ENCODE results near the gene METTL3.
"Not testable (repeated sequence)": the region's sequence is repeated elsewhere in the genome, so short reads cannot be mapped to it uniquely, and the experiment has no call there.

The METTL3 gene

GRCh38 chr14:21510735-21511657, at the start of gene METTL3:
METTL3 (minus strand) TSS chr14:21511340; CDS start chr14:21511223, 117 bp downstream.
- DNase-seq, result peak; percentile 93

DNA sequence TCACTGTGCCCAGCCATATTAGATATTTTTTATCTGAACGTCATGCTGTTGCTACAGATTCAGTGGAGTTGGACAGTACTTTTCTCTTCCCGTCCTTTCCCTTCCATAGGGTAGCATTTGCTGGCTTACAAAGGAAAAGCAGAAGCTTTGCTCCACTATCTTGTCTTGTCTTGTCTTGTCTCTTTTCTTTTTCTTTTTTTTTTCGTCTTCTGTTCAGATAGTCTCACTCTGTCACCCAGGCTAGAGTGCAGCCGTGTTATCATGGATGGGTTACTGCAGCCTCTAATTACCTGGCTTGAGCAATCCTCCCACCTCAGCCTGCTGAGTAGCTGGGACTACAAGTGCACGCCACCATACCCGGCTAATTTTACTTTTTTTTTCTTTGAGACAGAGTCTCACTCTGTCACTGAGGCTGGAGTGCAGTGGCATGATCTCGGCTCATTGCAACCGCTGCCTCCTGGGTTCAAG, 47.6 kb upstream of the METTL3 start:
- DNase-seq, result no peak

DNA sequence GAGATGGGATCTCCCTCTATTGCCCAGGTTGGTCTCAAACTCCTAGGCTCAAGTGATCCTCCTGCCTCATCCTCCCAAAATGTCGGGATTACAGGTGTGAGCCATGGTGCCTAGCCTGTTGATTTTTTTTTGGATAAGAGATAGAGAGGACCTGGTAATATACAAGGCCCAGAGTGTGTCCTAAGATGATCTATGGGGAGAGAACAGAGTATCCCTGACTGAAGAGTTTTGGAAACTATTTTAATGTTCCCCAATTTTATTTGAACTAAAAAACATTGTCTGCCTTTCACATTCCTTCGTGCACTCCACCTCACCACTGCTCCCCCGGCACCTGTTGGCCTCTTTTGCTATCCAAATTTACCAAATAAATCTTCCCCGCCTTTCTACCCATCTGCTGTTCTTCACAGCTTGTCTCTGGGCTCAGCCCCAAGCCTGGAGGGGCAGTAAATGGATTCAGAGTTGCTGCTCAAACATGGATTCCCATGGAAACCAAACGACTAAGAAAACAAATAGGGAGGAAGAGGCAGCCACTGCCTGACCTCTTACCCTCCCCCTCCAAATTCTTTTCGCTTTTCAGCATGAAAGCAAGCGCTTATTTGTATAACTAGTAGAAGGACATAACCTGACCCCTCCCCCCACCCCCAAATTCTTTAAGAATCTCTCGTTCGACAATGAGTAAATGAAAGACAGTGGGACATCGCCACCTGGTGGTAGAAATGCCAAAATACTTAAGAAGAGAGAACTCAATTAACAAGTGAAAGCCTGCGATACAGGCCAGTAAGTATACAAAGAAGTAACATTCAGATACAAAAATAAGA, 46.2 kb upstream of the METTL3 start:
- peak; percentile 83 for DNase-seq

- no peak for DNase-seq
These were observed 45.4 kb upstream of the METTL3 start for GRCh38 chr14:21556378-21557083.

- DNase-seq, result no peak
These were observed 42.1 kb upstream of the METTL3 start for GRCh38 chr14:21553266-21553665.

DNA sequence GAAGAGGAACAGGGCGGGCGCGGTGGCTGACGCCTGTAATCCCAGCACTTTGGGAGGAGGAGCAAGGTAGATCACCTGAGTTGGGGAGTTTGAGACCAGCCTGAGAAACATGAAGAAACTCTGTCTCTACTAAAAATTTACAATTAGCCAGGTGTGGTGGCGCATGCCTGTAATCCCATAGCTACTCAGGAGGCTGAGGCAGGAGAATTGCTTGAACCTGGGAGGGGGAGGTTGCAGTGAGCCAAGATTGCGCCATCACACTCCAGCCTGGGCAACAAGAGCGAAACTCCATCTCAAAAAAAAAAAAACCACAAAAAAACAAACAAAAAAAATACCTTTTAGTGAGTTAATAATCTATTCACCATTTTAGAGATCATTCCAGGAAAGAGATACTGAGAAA, 33.4 kb upstream of the METTL3 start:
- DNase-seq, result not testable (repeated sequence)

- DNase-seq, result no peak
These were observed 32.8 kb upstream of the METTL3 start for GRCh38 chr14:21543963-21544362.

DNA sequence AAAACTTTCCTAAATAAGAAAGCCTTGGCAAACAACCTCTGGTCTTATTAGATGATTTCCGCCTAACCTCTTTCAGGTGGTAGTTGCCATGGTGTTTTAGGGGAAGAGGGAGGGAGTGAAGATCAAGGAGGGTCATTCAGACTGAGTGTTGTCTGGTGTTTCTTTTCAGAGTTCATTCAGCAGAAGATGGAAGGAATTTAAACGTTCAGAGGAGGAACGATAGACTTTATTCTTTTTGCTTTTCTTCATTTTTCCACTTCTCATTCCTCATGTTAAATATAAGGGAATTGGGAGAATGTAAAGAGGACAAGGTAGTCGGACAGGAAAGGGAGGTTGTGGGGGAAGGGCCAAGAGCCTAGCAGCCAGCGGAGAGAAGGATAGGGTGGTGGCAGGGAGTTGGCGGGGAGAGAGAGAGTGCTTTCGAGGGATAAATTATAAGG, 32.4 kb upstream of the METTL3 start:
- no peak for DNase-seq

GRCh38 chr14:21541413-21542074, 30.4 kb upstream of the METTL3 start:
- DNase-seq, result no peak

DNA sequence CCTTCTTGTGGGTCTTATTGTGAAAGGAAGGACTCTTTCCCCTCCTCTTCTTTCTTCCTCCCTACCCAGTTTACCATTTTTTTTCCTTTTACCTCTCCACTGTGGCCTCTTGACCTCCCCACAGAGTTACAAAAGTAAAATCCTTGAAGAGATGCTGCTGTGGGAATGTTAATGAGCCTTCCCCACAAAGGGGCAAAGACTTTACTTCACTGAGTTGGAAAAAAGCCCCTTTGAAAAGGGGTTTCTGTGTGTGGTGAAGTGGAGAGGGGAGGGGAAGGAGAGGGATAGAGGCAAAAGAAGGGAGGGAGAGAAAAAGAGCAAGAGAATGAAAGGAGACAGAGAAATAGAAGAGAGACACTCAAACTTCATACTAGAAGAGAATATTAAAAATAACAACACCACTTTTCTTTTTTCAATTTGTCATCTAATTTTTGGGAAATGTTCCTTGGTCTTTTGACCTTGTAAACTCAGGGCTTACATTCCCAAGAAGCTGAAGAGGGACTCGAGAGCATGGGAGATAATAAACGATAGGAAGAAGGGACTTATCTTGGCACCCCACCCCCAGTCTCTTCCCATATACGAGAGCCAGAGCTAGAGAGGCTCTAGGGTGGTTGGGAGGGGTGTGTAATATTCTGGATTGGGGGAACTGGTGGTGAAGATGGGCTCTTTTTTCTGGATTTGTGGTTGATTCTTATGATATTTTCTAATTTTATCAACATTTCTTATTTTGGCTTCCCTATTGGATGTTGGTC, 28.2 kb upstream of the METTL3 start:
- no peak for DNase-seq

DNA sequence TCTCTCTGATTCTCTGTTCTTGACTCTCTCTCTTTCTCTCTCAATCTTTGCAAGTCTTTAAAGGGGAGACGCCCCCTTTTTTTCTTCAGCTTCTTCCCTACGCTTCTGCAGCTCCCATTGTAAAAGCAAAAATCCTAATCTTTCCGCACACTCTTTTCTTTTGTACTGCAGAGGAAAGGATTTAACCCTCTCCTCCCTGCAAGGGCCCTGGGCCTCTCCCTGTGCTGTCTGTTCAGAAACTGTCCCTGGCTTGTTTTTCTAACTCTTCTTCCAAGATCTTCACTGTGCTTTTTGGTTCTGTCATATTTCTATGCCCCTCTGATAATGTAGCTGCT, 25.9 kb upstream of the METTL3 start:
- DNase-seq, result no peak

- DNase-seq, result no peak
These were observed 25.4 kb upstream of the METTL3 start for GRCh38 chr14:21536418-21537089.

DNA sequence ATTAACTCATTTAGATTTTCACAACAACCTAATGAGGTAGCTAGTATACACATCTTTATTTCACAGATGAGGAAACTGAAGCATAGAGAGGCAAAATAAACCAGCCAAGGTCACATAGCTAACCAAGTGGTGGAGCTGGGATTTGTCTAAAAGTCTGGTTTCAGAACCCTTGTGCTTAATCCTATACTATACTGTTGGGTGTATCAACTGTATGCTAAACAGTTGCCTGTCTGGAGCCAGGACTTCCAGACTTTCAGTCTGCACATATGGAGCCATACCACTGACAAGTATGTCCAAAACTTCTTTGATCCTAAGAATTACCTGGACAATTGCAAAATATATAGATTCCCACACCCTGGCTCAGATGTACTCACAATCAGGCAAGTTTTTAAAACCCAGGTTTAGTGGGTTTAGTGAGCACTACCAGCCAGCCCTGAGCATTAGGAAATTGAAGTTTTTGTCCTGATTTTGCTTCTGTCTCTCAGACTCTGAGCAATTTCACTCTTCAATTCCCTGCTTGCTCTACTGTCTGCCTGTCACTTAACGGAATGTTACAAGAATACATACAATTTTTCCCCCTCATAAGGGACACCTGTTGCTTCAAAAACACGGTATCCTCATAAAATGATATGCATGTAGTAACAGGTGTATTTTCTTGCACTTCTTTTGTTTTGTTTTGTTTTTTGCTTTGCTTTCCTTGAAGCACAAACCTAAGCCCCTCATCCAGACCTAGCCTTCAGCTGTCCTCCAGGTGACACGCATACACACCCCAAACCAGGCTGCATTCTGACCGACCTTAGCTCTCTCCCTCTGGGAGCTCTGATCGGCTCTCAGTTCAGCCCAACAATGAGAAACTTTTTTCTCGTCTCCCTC, 24.6 kb upstream of the METTL3 start:
- DNase-seq, result no peak

DNA sequence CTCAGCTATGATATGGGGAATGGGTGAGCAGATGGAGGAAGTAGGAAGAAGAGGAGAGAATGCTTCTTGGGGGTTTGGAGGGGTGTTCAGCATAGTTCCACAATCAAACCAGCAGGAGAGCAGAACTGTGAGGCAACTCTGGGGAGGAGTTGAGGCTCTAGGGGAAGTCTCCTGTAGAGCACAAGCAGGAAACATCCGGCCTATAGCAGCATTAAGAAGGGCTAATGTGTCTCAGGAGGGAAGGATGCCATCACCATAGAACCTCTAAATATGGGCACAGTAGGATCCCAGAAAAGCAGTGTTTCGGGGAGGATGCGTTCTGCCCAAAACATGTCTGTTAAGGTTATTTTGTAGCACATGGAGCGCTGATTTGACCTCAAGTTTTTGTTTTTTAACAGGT, 23.4 kb upstream of the METTL3 start:
- DNase-seq, result no peak

DNA sequence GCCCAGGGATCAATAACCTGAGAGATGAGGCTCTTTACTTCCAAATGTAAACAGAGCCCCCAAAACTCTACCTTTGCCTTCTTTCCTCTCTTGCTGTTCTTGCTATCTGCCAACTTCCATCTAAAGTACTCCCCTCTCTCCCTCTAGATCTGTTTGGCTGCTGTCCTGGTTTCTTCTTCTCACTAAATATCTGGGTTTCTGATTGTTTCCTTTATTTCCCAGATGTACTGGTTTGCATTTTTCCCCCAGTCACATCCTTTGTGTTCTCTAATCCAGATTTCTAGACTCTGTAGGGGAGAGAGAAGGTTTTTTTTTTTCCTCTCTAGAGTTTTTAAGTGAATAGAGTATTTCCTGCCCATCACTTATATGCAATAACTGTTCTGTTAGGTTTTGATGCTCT, 22.2 kb upstream of the METTL3 start:
- DNase-seq, result no peak

- no peak for DNase-seq
These were observed 18.4 kb upstream of the METTL3 start for GRCh38 chr14:21529515-21529914.

DNA sequence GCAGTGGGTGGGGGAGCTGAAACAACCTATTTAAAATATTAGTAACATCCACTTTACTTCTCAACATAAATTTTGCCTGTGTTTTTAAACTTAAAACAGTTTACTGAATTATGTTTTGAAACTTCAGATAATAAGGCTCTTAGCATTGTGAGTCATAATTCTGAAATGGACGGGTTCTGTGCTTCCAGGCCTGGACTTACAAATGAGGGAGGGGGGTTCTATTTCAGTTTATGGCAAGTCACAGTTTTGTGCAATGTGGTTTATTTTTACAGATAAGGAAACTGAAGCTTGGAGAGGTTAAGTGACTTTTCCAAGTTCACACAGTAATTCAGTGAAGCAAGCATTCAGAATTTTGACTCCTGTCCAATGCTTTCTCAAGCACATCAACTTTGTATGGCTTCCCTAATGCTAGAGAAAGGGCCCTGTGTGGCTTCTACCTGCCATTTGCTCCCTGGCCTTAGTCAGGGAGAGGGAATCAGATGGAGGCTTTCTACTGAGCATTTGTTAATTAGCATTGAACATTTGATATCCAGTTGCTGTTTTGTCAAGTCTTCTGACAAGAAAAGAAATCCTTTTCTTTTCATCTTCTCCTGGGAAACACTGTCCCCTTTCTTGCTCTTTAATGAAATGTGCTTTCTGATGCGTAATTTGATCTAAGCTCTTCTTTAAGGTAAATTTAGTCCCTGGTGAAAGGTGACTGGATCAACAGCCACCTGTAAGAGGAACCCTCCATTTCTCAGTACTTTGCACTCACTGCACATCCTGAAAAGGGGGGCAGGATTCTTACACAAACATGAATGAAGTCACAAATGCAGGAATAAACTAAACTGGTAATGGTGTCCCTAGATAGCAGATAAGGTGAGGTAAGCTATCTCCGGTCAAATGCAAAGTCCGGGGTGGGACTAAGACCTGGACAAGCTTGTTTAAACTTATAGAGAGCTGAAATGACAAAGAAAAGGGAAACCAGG, 17.5 kb upstream of the METTL3 start:
- no peak for DNase-seq

GRCh38 chr14:21527318-21527679, 16.2 kb upstream of the METTL3 start:
- no peak for DNase-seq

All from CD4-positive, alpha-beta T cell treated with Interleukin-6 for 4 hours (primary cell).